Keratinocyte (primary cell): ENCODE results near the gene LRRC18.

Source experiments
- CTCF ChIP-seq, 3 experiments: IDR thresholded peaks in 1 of 3; conservative IDR thresholded peaks in 1 of 3; optimal IDR thresholded peaks in 1 of 3; 2 replicates in 2 of 3; 3 replicates in 1 of 3; pipeline versions ENCODE3 to v1.5.1; 2011; ENCODE audit warnings: low read length in 3 of 3, mild to moderate bottlenecking in 3 of 3, moderate library complexity in 2 of 3, control low read depth in 1 of 3, inconsistent platforms in 1 of 3; ENCODE audit not compliant: insufficient read depth in 2 of 3; ENCODE audit errors: extremely low read depth in 1 of 3
- EZH2 ChIP-seq: IDR thresholded peaks from one replicate; pipeline ENCODE4 v1.6.1; 2012; ENCODE audit warnings: inconsistent platforms, mild to moderate bottlenecking, low read length, moderate library complexity

GRCh38 chr10:48879451-48879850 is 60.2 kb downstream of the LRRC18 start:
- no peak for TF ChIP-seq CTCF (optimal IDR thresholded peaks at IDR 0.05 in 1 of 3, IDR thresholded peaks at IDR 0.05 in 1 of 3, conservative IDR thresholded peaks at IDR 0.05 in 1 of 3; ENCODE audit: extremely low read depth in 1 of 3, insufficient read depth in 2 of 3, low read length in 3 of 3)
- no peak for TF ChIP-seq EZH2
